Regular cardiac myocyte (primary cell): ENCODE results near the gene UBLCP1. TPM values are rescaled to one million over a fixed set of nuclear protein-coding genes. Genes with fewer than 3 reads are reported as not detected.

Experiments
- total RNA-seq: library from RNA; depleted of rRNA; stranded (reverse); fragments of >200 nt; gene quantifications from 2 replicates; pipeline ENCODE4 v1.2.3, GENCODE V29; 2014

Gene UBLCP1, protein sequence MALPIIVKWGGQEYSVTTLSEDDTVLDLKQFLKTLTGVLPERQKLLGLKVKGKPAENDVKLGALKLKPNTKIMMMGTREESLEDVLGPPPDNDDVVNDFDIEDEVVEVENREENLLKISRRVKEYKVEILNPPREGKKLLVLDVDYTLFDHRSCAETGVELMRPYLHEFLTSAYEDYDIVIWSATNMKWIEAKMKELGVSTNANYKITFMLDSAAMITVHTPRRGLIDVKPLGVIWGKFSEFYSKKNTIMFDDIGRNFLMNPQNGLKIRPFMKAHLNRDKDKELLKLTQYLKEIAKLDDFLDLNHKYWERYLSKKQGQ
- 11.0 and 16.5 TPM in 2 replicates for total RNA-seq

DNA sequence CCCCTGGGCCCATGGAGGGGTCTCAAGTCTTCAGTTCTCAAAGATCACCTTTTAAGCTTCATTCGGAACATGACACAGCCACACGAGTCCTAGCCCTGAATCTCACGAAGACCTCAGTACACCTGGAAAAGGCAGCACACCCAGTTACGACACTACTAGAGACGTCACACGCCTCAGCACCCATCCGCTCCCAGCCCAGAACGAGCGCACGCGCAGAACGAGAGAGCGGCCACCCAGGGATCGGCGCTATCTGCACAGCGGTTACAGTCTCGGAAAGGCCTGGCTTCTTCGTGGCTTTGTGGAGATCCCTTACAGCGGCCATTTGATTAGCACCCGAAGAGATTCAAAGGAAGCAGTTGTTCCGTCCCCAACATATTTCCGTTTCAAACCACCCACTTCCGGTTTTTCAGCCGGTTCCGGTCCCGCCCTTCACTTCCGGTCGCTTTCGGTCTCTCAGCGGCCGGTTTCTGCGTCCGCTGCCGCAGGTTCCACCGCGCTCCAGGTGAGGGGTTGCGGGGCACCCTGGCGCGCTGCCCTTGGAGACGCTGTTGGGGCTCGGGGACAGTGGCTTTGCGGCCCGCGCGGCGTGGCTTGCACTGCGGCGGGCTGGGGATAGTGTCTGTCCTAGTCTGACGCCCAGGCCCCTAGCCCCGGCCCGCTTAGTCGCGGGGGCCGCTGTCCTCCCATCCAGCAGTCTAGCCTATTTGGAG, at the start of gene UBLCP1:
TSS of gene UBLCP1 (plus strand) at position 432 of the 710 bp plus-strand sequence. CDS start 5,626 bp downstream, outside the sequence.

DNA sequence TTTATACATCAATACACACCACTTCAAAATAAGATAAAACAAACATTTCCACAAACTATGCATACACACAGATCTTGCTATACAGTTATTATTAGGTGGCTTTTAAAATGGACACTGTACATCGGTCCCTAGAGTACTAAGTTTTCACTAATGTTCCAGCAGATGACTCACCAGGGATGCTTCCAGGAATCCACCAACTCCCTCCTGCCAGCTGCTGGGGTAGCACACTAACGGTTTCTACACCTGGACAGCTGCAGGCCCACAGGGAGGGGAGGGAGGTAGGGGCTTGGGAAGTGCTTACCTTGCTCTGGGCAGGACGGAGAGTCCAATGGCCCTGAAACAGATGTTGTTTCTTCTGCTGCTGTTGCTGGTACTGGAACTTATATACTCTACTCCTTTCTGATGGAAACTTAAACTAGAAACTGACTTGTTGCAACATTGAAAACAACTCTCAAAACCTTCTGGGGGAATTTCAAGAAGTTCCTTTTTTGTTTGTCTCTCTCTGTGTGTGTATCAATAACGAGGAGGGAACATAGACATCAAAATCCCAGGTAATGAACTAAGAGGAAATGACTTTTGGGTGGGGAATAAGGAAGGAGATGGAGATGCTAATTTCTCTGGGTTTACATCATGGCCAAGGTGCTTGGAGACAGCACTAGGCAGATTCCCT, 67.2 kb downstream of the UBLCP1 start, which contains the start of gene IL12B:
TSS of gene IL12B (minus strand) at position 357 of the 670 bp plus-strand sequence. CDS start 3,705 bp downstream, outside the sequence.

Other genes starting within 250 kb of the UBLCP1 start
- gene EBF1, start 163.4 kb upstream of the UBLCP1 start, total RNA-seq, result 9.8 and 15.8 TPM in 2 replicates
- 47.1 and 68.4 TPM in 2 replicates for gene RNF145, start 53.7 kb upstream of the UBLCP1 start, total RNA-seq
- gene IL12B, start 67.2 kb downstream of the UBLCP1 start, total RNA-seq, result under 0.01 TPM in 1 of 2 replicates, not detected in the other